Stimulated activated CD4-positive, alpha-beta T cell treated with anti-CD3 and anti-CD28 coated beads, Interleukin-2, amount 100 ng/mL, for 4 hours (primary cell): ENCODE measurements around the gene DBNDD1.
"Not testable (repeated sequence)": the region's sequence is repeated elsewhere in the genome, so short reads cannot be mapped to it uniquely, and the experiment has no call there.

Source experiments
- DNase-seq: peaks from one replicate; pipeline ENCODE4 v3.0.0-alpha.2; 2020; ENCODE audit warnings: low read depth

DBNDD1 gene

GRCh38 chr16:89988951-89989350 lies 30.3 kb downstream of the DBNDD1 start:
- DNase-seq: no peak

GRCh38 chr16:89987169-89987568 lies 32.1 kb downstream of the DBNDD1 start:
- DNase-seq: no peak

- DNase-seq: no peak
Measured at GRCh38 chr16:89986600-89986999, 32.7 kb downstream of the DBNDD1 start.

GRCh38 chr16:89985219-89985618 lies 34.0 kb downstream of the DBNDD1 start:
- DNase-seq: no peak

GRCh38 chr16:89984216-89984615 lies 35.0 kb downstream of the DBNDD1 start:
- DNase-seq: no peak

GRCh38 chr16:89983536-89983935 lies 35.7 kb downstream of the DBNDD1 start:
- DNase-seq: no peak

GRCh38 chr16:89982318-89982717 lies 36.9 kb downstream of the DBNDD1 start:
- no peak for DNase-seq

GRCh38 chr16:89981414-89981813 lies 37.8 kb downstream of the DBNDD1 start:
- no peak for DNase-seq

- no peak for DNase-seq
Measured at GRCh38 chr16:89974870-89975269, 44.4 kb downstream of the DBNDD1 start.

GRCh38 chr16:89973654-89974335 lies 45.5 kb downstream of the DBNDD1 start:
- no peak for DNase-seq

- DNase-seq: no peak
Measured at GRCh38 chr16:89973235-89973634, 46.0 kb downstream of the DBNDD1 start.

- DNase-seq: peak; percentile 88
Measured at GRCh38 chr16:89972244-89973234, 46.7 kb downstream of the DBNDD1 start.

- DNase-seq: no peak
Measured at GRCh38 chr16:89971495-89972243, 47.6 kb downstream of the DBNDD1 start.

GRCh38 chr16:89969741-89970410 lies 49.4 kb downstream of the DBNDD1 start:
- DNase-seq: no peak

- not testable (repeated sequence) for DNase-seq
Measured at GRCh38 chr16:89968074-89968473, 51.2 kb downstream of the DBNDD1 start.

- not testable (repeated sequence) for DNase-seq
Measured at GRCh38 chr16:89967436-89967835, 51.8 kb downstream of the DBNDD1 start.

- DNase-seq: no peak
Measured at GRCh38 chr16:89966756-89967155, 52.5 kb downstream of the DBNDD1 start.

- DNase-seq: no peak
Measured at GRCh38 chr16:89965447-89966225, 53.6 kb downstream of the DBNDD1 start.

- no peak for DNase-seq
Measured at GRCh38 chr16:89964201-89964600, 55.1 kb downstream of the DBNDD1 start.

- DNase-seq: no peak
Measured at GRCh38 chr16:89962754-89963498, 56.3 kb downstream of the DBNDD1 start.
